HG03558 (cell line): Measurements from ENCODE around the gene AMD1.
"Not testable (repeated sequence)": the region's sequence is repeated elsewhere in the genome, so short reads cannot be mapped to it uniquely, and the experiment has no call there.

Experiments used
- ATAC-seq: cut with Tn5 transposase; IDR thresholded peaks from one replicate; pipeline ENCODE4 v1.9.1; 2021; ENCODE audit warnings: moderate number of reproducible peaks; ENCODE audit not compliant: unreplicated experiment; ENCODE audit errors: extremely low read depth

AMD1 gene

GRCh38 chr6:110876806-110877564 is 2.4 kb downstream of the AMD1 start:
- no peak for ATAC-seq

GRCh38 chr6:110877569-110877968 is 3.0 kb downstream of the AMD1 start:
- ATAC-seq: no peak

- no peak for ATAC-seq
Observed at GRCh38 chr6:110878751-110879522, 4.4 kb downstream of the AMD1 start.

DNA sequence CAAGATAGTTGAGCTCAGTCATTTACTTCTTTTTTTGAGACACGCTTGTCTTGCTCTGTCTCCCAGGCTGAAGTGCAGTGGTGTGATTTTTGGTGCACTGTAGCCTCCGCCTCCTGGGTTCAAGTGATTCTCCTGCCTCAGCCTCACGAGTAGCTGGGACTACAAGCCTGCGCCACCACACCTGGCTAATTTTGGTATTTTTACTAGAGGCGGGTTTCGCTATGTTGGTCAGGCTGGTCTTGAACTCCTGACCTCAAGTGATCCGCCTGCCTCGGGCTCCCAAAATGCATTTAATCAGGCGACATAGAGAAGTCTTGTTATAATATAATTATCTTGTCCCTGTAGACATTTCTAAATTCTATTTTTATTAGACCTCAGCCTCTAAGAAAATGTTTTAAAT is 6.1 kb downstream of the AMD1 start:
- ATAC-seq: no peak

GRCh38 chr6:110881546-110882273 is 7.1 kb downstream of the AMD1 start:
- no peak for ATAC-seq

DNA sequence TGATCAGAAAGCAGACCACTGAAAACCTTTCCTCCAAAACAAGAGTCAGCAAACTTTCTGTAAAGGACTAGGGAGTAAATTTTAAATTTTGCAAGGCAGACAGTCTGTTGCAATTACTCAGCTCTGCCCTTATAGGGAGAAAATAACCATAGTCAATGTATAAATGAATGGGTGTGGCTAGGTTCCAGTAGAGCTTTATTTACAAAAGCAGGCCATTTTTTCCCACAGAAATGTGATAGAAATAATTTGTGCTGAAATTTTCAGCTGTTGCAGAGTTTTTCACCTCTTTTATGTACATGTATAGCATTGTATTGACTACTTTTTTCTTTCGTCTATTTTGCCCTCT is 7.7 kb downstream of the AMD1 start:
- ATAC-seq: no peak

GRCh38 chr6:110882824-110883554 is 8.4 kb downstream of the AMD1 start:
- no peak for ATAC-seq

DNA sequence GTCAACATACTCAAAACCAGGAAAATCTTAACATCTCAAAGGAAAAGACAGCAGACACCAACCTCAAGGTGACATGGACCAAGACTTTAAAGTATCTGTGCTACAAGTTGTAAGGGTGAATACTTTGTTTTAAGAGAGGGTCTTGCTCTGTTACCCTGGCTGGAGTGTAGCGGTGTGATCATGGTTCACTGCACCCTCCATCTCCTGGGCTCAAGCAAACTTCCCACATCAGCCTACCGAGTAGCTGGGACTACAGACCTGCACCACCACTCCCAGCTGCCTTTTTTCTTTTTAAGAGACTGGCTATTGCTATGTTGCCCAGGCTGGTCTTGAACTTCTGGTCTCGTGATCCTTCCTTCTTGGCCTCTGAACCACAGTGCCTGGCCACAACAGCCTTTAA is 9.7 kb downstream of the AMD1 start:
- ATAC-seq: no peak

GRCh38 chr6:110885526-110885925 is 10.9 kb downstream of the AMD1 start:
- no peak for ATAC-seq

- ATAC-seq: no peak
Observed at GRCh38 chr6:110886555-110887167, 12.1 kb downstream of the AMD1 start.

DNA sequence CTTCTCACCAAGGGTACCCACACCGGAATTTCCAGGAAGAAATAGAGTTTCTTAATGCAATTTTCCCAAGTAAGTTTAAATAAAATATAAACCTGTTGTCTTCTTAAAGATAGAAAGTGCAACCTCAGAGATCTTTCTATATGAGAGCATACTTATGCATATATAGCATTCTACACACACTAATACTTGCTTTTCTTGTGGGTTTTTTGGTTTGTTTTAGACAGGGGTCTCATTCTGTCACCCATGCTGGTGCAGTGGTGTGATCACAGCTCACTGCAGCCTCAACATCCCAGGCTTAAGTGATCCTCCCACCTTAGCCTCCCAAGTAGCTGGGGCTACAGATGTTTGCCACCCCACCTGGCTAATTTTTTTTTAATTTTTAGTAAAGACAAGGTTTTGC is 15.7 kb downstream of the AMD1 start:
- no peak for ATAC-seq

- no peak for ATAC-seq
Observed at GRCh38 chr6:110895907-110896608, 21.5 kb downstream of the AMD1 start.

DNA sequence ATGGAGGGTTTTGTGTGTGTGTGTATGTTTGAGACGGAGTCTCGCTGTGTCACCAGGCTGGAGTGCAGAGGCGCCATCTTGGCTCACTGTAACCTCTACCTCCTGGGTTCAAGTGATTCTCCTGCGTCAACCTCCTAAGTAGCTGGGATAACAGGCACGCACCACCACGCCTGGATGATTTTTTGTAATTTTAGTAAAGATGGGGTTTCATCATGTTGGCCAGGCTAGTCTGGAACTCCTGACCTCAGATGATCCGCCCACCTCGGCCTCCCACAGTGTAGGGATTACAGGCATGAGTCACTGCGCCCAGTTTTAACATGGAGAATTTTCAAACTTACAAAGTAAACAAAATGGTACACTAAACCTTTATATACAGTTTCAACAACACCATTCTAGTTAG is 22.8 kb downstream of the AMD1 start:
- no peak for ATAC-seq

DNA sequence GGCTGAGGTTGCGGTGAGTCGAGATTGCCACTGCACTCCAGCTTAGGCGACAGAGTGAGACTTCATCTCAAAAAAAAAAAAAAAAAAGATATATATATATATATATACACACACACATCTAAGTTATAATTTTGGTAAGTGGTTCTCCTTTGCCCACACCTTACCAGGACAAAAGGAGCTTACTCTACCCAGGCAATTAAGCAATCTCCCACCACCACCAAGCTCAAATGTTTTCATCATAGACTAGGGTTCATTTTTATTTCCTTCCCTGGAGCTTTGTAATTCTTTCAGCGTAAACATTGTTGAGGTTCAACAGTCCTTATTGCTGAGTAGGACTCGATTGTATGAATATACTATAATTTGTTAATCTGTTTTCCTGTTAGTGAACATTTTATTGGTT is 23.5 kb downstream of the AMD1 start:
- no peak for ATAC-seq

- no peak for ATAC-seq
Observed at GRCh38 chr6:110900028-110900598, 25.5 kb downstream of the AMD1 start.

DNA sequence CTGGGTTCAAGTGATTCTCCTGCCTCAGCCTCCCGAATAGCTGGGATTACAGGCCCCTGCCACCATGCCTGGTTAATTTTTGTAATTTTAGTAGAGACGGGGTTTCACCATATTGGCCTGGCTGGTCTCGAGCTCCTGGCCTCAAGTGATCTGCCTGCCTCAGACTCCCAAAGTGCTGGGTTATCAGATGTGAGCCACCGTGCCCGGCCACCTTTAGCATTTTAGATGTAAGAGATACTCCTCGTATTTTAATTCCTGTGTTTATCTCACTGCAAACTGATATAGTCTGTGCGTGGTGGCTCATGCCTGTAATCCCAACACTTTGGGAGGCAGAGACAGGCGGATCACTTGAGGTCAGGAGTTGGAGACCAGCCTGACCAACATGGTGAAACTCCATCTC is 27.0 kb downstream of the AMD1 start:
- not testable (repeated sequence) for ATAC-seq

DNA sequence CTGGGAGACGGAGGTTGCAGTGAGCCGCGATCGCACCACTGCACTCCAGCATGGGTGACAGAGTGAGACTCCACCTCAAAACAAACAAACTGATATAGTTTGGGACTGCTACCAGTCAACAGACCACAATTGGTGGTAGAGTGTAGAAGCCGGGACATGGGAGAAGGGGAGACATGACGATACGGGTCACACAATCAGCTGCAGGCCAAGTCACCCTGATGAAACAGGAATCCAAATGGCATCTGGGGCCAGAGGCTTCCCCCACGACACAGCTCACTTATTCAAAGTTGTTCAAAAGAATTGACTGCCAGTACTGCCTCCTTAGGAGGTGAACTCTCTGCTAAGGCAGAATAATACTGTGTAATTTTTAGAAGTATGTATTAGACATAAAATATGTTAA is 27.5 kb downstream of the AMD1 start:
- no peak for ATAC-seq

GRCh38 chr6:110906273-110906672 is 31.7 kb downstream of the AMD1 start:
- ATAC-seq: not testable (repeated sequence)

DNA sequence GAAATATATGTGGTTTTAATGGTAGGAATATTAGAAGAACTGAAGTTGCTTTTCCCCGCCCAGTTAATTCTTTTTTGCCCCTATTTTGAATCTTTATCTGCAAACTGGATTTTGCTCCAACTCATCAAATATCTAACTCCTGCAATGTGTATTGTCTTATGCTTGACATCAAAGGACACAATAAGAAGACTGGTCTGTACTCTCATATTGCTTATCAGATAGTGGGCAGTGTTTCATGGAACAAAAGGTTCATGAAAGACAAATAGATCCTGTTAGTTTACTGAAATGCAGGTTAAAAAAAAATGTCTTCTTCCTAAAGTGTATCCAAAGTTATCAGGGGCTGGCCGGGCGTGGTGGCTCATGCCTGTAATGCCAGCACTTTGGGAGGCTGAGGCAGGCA is 56.2 kb downstream of the AMD1 start:
- ATAC-seq: no peak
